K562 (cell line): Measurements from ENCODE around the gene MBNL2. TPM values are rescaled to one million over a fixed set of nuclear protein-coding genes. Genes with fewer than 3 reads are reported as not detected.
"Not testable (repeated sequence)": the region's sequence is repeated elsewhere in the genome, so short reads cannot be mapped to it uniquely, and the experiment has no call there.

Source experiments
- ATAC-seq: fragments of 200-7000 bp; cut with Tn5 transposase; 3 replicates; pipeline ENCODE4 v1.9.1; 2020; ENCODE audit warnings: moderate library complexity
- BruUV-seq: library from RNA; stranded (reverse); fragments of 400-500 nt; replicated peaks from 2 replicates; lab custom pipeline; 2021; lab: Mats Ljungman, UMichigan
- CTCF ChIA-PET: fragments of 300-600 bp; formaldehyde crosslinking; extraction: SDS; loops from one replicate; lab custom pipeline; 2021; ENCODE audit warnings: low intra/inter-chr PET ratio; lab: Yijun Ruan, JAX
- POLR2A ChIA-PET: fragments of 300-600, 350-650 bp; sonication (Branson Sonifier 250); formaldehyde crosslinking; extraction: SDS; loops from one replicate; lab custom pipeline; 2021; ENCODE audit warnings: antibody characterized with exemption, inconsistent platforms; lab: Yijun Ruan, JAX
- DNase-seq, 4 experiments: peaks; one replicate each; pipeline versions ENCODE4 v3.0.0 to v3.0.0-alpha.2; 2011 to 2018; ENCODE audit warnings: low spot score in 3 of 4, mixed read lengths in 3 of 4; ENCODE audit errors: extremely low read depth in 1 of 4
- FAIRE-seq: peaks from 2 replicates; lab custom pipeline; 2011; peaks lifted over from hg19 to GRCh38; lab: Jason Lieb, UNC
- H2AFZ ChIP-seq: 2 replicates; pipeline ENCODE4 v1.6.0; 2011; ENCODE audit warnings: low read depth, low read length, control low read depth, inconsistent platforms
- H3K27ac ChIP-seq: fragments of 200-600 bp; 3 replicates; pipeline ENCODE4 v1.8.0; 2011; ENCODE audit warnings: low read depth, mild to moderate bottlenecking, control low read depth, inconsistent platforms, low read length, moderate library complexity, mixed read lengths; ENCODE audit errors: extremely low read depth
- H3K27me3 ChIP-seq, 2 experiments: fragments of 300-600 bp in 1 of 2; 2 replicates in 1 of 2; 3 replicates in 1 of 2; pipeline versions ENCODE4 v1.6.0 to v1.8.0; 2011; ENCODE audit warnings: inconsistent platforms in 2 of 2, low read length in 2 of 2, mild to moderate bottlenecking in 1 of 2, mixed read lengths in 1 of 2, moderate library complexity in 1 of 2; ENCODE audit not compliant: control insufficient read depth in 2 of 2, insufficient read depth in 2 of 2
- H3K36me3 ChIP-seq: fragments of 300-600 bp; 3 replicates; pipeline ENCODE4 v1.8.0; 2011; ENCODE audit warnings: mild to moderate bottlenecking, low read length, inconsistent platforms; ENCODE audit not compliant: control insufficient read depth, insufficient read depth
- H3K4me1 ChIP-seq, 2 experiments: fragments of 200-600 bp in 1 of 2; replicated peaks in 1 of 2; 2 replicates in 1 of 2; 3 replicates in 1 of 2; pipeline versions ENCODE4 v1.5.1 to v1.8.0; 2011; ENCODE audit warnings: inconsistent platforms in 2 of 2, low read length in 2 of 2, mild to moderate bottlenecking in 1 of 2, mixed read lengths in 1 of 2, moderate library complexity in 1 of 2; ENCODE audit not compliant: control insufficient read depth in 2 of 2, insufficient read depth in 2 of 2
- H3K4me2 ChIP-seq: 2 replicates; pipeline ENCODE4 v1.6.1; 2011; ENCODE audit warnings: low read length, control low read depth, inconsistent platforms, mixed read lengths; ENCODE audit not compliant: insufficient read depth
- H3K4me3 ChIP-seq: fragments of 200-600 bp; sonication (generic), shearing (Covaris generic); 2 replicates; pipeline ENCODE4 v1.5.1; 2016; ENCODE audit warnings: control low read depth, inconsistent platforms
- H3K79me2 ChIP-seq: fragments of 200-600 bp; 3 replicates; pipeline ENCODE4 v1.8.0; 2011; ENCODE audit warnings: low read length, inconsistent platforms; ENCODE audit not compliant: control insufficient read depth, insufficient read depth
- H3K9ac ChIP-seq, 2 experiments: 2 replicates each; pipeline versions ENCODE4 v1.6.0 to v1.6.1; 2011; ENCODE audit warnings: low read depth in 2 of 2, low read length in 2 of 2, control low read depth in 1 of 2, inconsistent platforms in 1 of 2, mild to moderate bottlenecking in 1 of 2, mixed read lengths in 1 of 2; ENCODE audit not compliant: insufficient read depth in 1 of 2
- H3K9me1 ChIP-seq: one replicate; pipeline ENCODE4 v1.6.0; 2011; ENCODE audit warnings: inconsistent platforms, mild to moderate bottlenecking, low read length, moderate library complexity; ENCODE audit not compliant: control insufficient read depth, insufficient read depth
- H3K9me3 ChIP-seq: replicated peaks from 2 replicates; pipeline ENCODE4 v1.5.1; 2011; ENCODE audit warnings: low read depth, low read length, inconsistent platforms; ENCODE audit not compliant: control insufficient read depth, insufficient read depth
- H4K20me1 ChIP-seq: replicated peaks from 2 replicates; pipeline ENCODE4 v1.6.1; 2011; ENCODE audit warnings: low read length, inconsistent platforms, mixed read lengths; ENCODE audit not compliant: control insufficient read depth, insufficient read depth
- ETV5 ChIP-seq: sonication (generic); formaldehyde crosslinking; IDR thresholded peaks from 2 replicates; pipeline ENCODE4 v1.4.0; 2020; ENCODE audit warnings: low read depth, mild to moderate bottlenecking, missing genetic modification reagents
- HMBOX1 ChIP-seq: sonication (generic); IDR thresholded peaks from 2 replicates; pipeline ENCODE4 v1.6.1; 2016
- KAT8 ChIP-seq: fragments of 450-650 bp; IDR thresholded peaks from 2 replicates; pipeline ENCODE4 v1.6.1; 2016; ENCODE audit warnings: low read depth, mild to moderate bottlenecking
- THRAP3 ChIP-seq: fragments of 450-650 bp; IDR thresholded peaks from 2 replicates; pipeline ENCODE4 v1.6.1; 2016; ENCODE audit warnings: mild to moderate bottlenecking, inconsistent platforms, borderline replicate concordance
- ZNF41 ChIP-seq: fragments of 250-450 bp; sonication (Bioruptor Pico); conservative IDR thresholded peaks from 2 replicates; pipeline ENCODE4 v1.4.0; 2020; ENCODE audit warnings: mild to moderate bottlenecking
- ZNF431 ChIP-seq: sonication (generic); formaldehyde crosslinking; IDR thresholded peaks from 2 replicates; pipeline ENCODE4 v1.8.0; 2022; ENCODE audit warnings: mild to moderate bottlenecking, missing genetic modification reagents
- WGBS: fragments of 100-300 bp; shearing (Covaris generic); methylation state at CpG from one replicate; pipeline ENCODE4 v1.1.6; 2016; ENCODE audit warnings: low coverage, mixed read lengths; ENCODE audit not compliant: insufficient coverage; ENCODE audit errors: missing lambda C conversion rate; 5-methylcytosine and 5-hydroxymethylcytosine counted together
- in situ Hi-C: fragments of 300-500 bp; cut with MboI; formaldehyde crosslinking; loops from 4 replicates; pipeline ENCODE4 v1.15.0; 2018; ENCODE audit warnings: inconsistent platforms, mixed read lengths
- intact Hi-C: fragments of 100-400 bp; cut with micrococcal nuclease; formaldehyde crosslinking; loops from 2 replicates; pipeline ENCODE4 v1.14.2; 2022
- polyA plus RNA-seq, 8 experiments: library from polyadenylated mRNA; depleted of rRNA in 4 of 8; stranded (reverse) in 5 of 8; unstranded in 3 of 8; fragments of >200 nt; fragmentation: Nextera tagmentation in 2 of 8; fragmentation: Illumina TruSeq in 1 of 8; extraction: Ambion mirVana in 2 of 8; extraction: Trizol in 1 of 8; gene quantifications; 2 replicates each; pipeline versions ENCODE4 v1.2.1 to v1.2.3, GENCODE V29; 2011 to 2014; ENCODE audit warnings: inconsistent platforms in 1 of 8, missing spikeins in 1 of 8
- total RNA-seq, 7 experiments: library from RNA; depleted of rRNA in 6 of 7; stranded (reverse); fragments of >200 nt in 6 of 7; fragmentation: Illumina TruSeq in 2 of 7; extraction: Trizol in 2 of 7; gene quantifications; 2 replicates each; pipeline versions ENCODE4 v1.2.1 to v1.2.3, GENCODE V29; 2011 to 2021; ENCODE audit warnings: low replicate concordance in 1 of 7

Gene MBNL2
- total and polyA plus RNA-seq, 9 of the 15 experiments (the other 6 are each of a cell fraction or from before 2014, with no cell fraction given), result 7.0 to 24.8 (median 13.8) TPM

- FAIRE-seq, H2AFZ ChIP-seq, H3K79me2 ChIP-seq, in situ Hi-C loops, H4K20me1 ChIP-seq, H3K36me3 ChIP-seq: not testable (repeated sequence)
- peak; percentile 98 for TF ChIP-seq ZNF431
- TF ChIP-seq, all 486 proteins: peak for 1; not testable (repeated sequence) for 485
- intact Hi-C loops, H3K9me1 ChIP-seq, H3K9ac ChIP-seq, DNase-seq, CTCF ChIA-PET, H3K4me1 ChIP-seq, ATAC-seq, BruUV-seq, H3K9me3 ChIP-seq, POLR2A ChIA-PET, H3K27ac ChIP-seq, H3K4me2 ChIP-seq, H3K27me3 ChIP-seq, H3K4me3 ChIP-seq: not testable (repeated sequence)
- 22% methylated on average over 3 of the region's 3 CpGs for WGBS
Measured at GRCh38 chr13:97207252-97207651, 14.9 kb upstream of the MBNL2 start.

- no peak for ATAC-seq
- FAIRE-seq, result no peak
- H3K27ac ChIP-seq, result no peak overlapping the region
- in situ Hi-C loops, result loop anchor here (5.0 kb wide), 1 partner anchor 94 kb away; no protein-coding TSS in a partner anchor
- no peaks in the 10 kb centered on the region for H3K36me3 ChIP-seq
- no peak overlapping the region for H3K9ac ChIP-seq
- no peaks in the 10 kb centered on the region for H3K27me3 ChIP-seq
- ChIA-PET POLR2A (no interaction called here), CTCF (no interaction called here)
- H3K4me3 ChIP-seq, result no peak overlapping the region
- no peaks in the 10 kb centered on the region for H3K9me1 ChIP-seq
- H3K4me1 ChIP-seq, result no peaks in the 10 kb centered on the region; a peak in 1 of 5 replicates
- peaks cover 3% of the 10 kb centered on the region for H3K9me3 ChIP-seq
- WGBS, result 38% methylated on average over 1 of the region's 1 CpG
- no peak for DNase-seq
- no peak overlapping the region for H3K4me2 ChIP-seq
- BruUV-seq, result no TSS peak
- no peaks in the 10 kb centered on the region for H4K20me1 ChIP-seq
- H2AFZ ChIP-seq, result 0 out of 2 replicates have a peak overlapping the region, but pooled peaks have one; percentile 17
- no peaks in the 10 kb centered on the region for H3K79me2 ChIP-seq
- intact Hi-C loops, result no loop called here
- no peak for TF ChIP-seq ETV5 (CRISPR knock-in tag)
- no peak for TF ChIP-seq ZNF41
- no peak for TF ChIP-seq KAT8
- no peak for TF ChIP-seq HMBOX1
- no peak for TF ChIP-seq THRAP3
Measured at GRCh38 chr13:97211300-97211699, 10.8 kb upstream of the MBNL2 start.
